Activated CD8-positive, alpha-beta T cell treated with anti-CD3 and anti-CD28 coated beads, Interleukin-2, amount 10 ng/mL, durations not matched to agents 7 days and 5 days (primary cell): ENCODE results near the gene PPP1R13B. TPM values are rescaled to one million over a fixed set of nuclear protein-coding genes. Genes with fewer than 3 reads are reported as not detected.

ENCODE experiments used
- ATAC-seq: fragments of 150-1000 bp; cut with Tn5 transposase; one replicate; pipeline ENCODE4 v1.10.0; 2021; ENCODE audit warnings: moderate library complexity
- CTCF ChIA-PET: fragments of 350-600 bp; sonication (Branson Sonifier 250); formaldehyde crosslinking; loops from one replicate; lab custom pipeline; 2021; ENCODE audit warnings: antibody characterized with exemption; lab: Charles Lee
- POLR2A ChIA-PET: fragments of 350-600 bp; sonication (Branson Sonifier 250); formaldehyde crosslinking; loops from one replicate; lab custom pipeline; 2021; ENCODE audit warnings: antibody characterized with exemption; lab: Charles Lee
- DNase-seq: peaks from one replicate; pipeline ENCODE4 v3.0.0-alpha.2; 2020
- H3K27ac Mint-ChIP-seq: one replicate; pipeline ENCODE4 v1.8.0; 2021; ENCODE audit warnings: mild to moderate bottlenecking, mixed read lengths
- H3K27me3 Mint-ChIP-seq: one replicate; pipeline ENCODE4 v1.8.0; 2021; ENCODE audit warnings: low read depth, mixed read lengths
- H3K36me3 Mint-ChIP-seq: one replicate; pipeline ENCODE4 v1.8.0; 2021; ENCODE audit warnings: low read depth, mixed read lengths
- H3K4me1 Mint-ChIP-seq: one replicate; pipeline ENCODE4 v1.8.0; 2021; ENCODE audit warnings: low read depth, mixed read lengths
- H3K4me3 Mint-ChIP-seq: one replicate; pipeline ENCODE4 v1.8.0; 2021; ENCODE audit warnings: mild to moderate bottlenecking, mixed read lengths
- H3K9me3 Mint-ChIP-seq: one replicate; pipeline ENCODE4 v1.8.0; 2022; ENCODE audit warnings: mixed read lengths; ENCODE audit not compliant: insufficient read depth
- total RNA-seq, 2 experiments: library from RNA; stranded (reverse); gene quantifications; one replicate each; pipeline ENCODE4 v1.2.3, GENCODE V29; 2021

The PPP1R13B gene
- total RNA-seq, 2 experiments from 2014 or later, result 11.9 to 12.6 TPM

- H3K4me1 Mint-ChIP-seq, result peaks cover 4% of the 10 kb centered on the region
- H3K36me3 Mint-ChIP-seq, result no peaks in the 10 kb centered on the region
- H3K4me3 Mint-ChIP-seq, result no peak overlapping the region
- CTCF ChIA-PET, result no interaction called here
- DNase-seq (no peak), ATAC-seq (no peak)
- H3K9me3 Mint-ChIP-seq, result no peaks in the 10 kb centered on the region
- H3K27ac Mint-ChIP-seq, result no peak overlapping the region
- H3K27me3 Mint-ChIP-seq, result peaks cover 2% of the 10 kb centered on the region
- POLR2A ChIA-PET, result no interaction called here
These were observed 19.6 kb upstream of the PPP1R13B start for GRCh38 chr14:103867020-103867419.

- Mint-ChIP-seq H3K4me3 (no peak overlapping the region), H3K27ac (no peak overlapping the region), H3K9me3 (no peaks in the 10 kb centered on the region), H3K27me3 (peaks cover 7% of the 10 kb centered on the region), H3K36me3 (no peaks in the 10 kb centered on the region), H3K4me1 (peaks cover 2% of the 10 kb centered on the region)
- CTCF ChIA-PET, result no interaction called here
- ATAC-seq (no peak), DNase-seq (no peak)
- POLR2A ChIA-PET, result no interaction called here
These were observed 15.9 kb upstream of the PPP1R13B start for GRCh38 chr14:103863245-103863644.

GRCh38 chr14:103862393-103862782 is 15.0 kb upstream of the PPP1R13B start:
- Mint-ChIP-seq H3K27me3 (peaks cover 7% of the 10 kb centered on the region), H3K4me1 (peaks cover 5% of the 10 kb centered on the region), H3K36me3 (no peaks in the 10 kb centered on the region), H3K4me3 (no peak overlapping the region), H3K27ac (no peak overlapping the region), H3K9me3 (no peaks in the 10 kb centered on the region)
- ChIA-PET CTCF (no interaction called here), POLR2A (no interaction called here)
- ATAC-seq, result no peak
- no peak for DNase-seq

DNA sequence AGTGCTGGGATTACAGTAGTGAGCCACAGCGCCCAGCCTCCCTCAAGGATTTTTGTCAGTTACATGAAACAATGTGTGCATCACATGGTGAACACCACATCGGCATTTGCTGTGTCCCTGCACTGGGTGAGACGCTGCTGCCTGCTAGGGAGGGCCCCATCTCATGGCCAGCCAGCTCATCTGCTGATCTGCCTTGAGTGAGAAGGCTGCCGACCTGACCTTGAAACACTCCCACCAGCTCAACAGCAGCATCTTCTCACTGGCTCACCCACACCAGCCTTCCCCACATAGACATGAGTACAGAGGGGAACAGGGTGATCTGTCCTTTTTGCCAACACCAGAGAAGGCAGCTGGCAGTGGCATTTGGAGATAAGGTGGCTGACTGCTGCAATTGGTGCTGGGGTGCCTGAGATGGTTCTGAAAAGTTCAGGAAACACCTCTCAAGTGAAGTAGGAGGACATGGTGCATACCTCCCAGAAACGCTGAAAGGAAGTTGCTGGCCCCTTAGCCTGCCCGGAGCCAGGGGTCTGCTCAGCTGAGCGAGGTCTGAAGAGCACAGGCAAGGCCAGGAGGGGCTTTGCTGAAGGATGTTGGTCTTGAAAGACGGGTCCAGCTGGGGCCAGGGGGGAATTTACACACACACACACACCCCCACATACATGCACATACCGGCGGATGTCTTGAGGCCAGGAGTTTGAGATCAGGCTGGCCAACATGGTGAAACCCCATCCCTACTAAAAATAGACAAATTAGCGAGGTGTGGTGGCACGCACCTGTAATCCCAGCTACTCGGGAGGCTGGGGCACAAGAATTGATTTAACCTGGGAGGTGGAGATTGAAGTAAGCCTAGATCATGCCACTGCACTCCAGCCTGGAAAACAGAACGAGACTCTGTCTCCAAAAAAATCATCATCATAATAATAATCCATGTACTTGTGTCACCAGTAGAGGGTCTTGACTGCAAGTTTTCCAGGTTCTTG is 14.3 kb upstream of the PPP1R13B start:
- Mint-ChIP-seq H3K4me1 (peaks cover 5% of the 10 kb centered on the region), H3K27me3 (peaks cover 7% of the 10 kb centered on the region), H3K36me3 (no peaks in the 10 kb centered on the region), H3K9me3 (no peaks in the 10 kb centered on the region), H3K4me3 (no peak overlapping the region), H3K27ac (no peak overlapping the region)
- ChIA-PET CTCF (interaction anchor here (1.1 kb wide), 1 partner anchor 52 kb away, joined by 3 read pairs; no protein-coding TSS in a partner anchor), POLR2A (no interaction called here)
- DNase-seq (no peak), ATAC-seq (no peak)

GRCh38 chr14:103859416-103860202 is 12.2 kb upstream of the PPP1R13B start:
- no peaks in the 10 kb centered on the region for H3K36me3 Mint-ChIP-seq
- H3K9me3 Mint-ChIP-seq, result no peaks in the 10 kb centered on the region
- ChIA-PET POLR2A (no interaction called here), CTCF (no interaction called here)
- ATAC-seq (no peak), DNase-seq (no peak)
- H3K27me3 Mint-ChIP-seq, result peaks cover 7% of the 10 kb centered on the region
- H3K4me3 Mint-ChIP-seq, result no peak overlapping the region
- H3K4me1 Mint-ChIP-seq, result peaks cover 10% of the 10 kb centered on the region
- no peak overlapping the region for H3K27ac Mint-ChIP-seq

DNA sequence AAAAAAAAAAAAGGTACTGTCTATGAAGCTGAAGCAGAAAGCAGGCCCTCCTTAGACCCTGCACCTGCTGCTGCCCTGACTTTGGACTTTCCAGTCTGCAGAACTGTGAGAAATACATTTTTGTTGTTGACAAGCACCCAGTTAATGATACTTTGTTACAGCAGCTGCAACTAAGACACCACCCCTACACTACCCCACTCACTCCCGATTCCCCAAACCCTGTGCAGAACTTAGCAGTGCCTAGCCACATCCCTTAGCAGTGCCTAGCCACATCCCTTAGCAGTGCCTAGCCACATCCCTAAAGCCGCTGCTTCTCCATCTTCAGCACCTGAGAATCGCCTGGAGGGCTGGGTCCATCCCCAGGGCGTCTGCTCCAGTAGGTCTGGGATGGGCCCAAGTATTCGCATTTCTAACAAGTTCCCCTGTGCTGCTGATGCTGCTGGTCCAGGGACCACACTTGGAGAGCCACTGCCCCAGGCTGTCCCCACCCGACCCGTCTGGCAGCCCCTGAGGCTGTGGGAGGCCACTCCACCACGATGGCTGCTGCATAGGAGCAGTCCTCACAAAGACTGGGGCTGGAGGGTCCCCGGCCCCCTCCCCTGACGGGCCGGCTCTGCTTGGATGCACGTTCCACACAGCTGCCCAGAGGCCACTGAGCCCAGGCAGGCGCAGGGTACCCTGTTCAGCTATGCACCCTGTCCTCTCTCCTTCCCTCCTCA is 10.8 kb upstream of the PPP1R13B start:
- no peaks in the 10 kb centered on the region for H3K36me3 Mint-ChIP-seq
- H3K9me3 Mint-ChIP-seq, result no peaks in the 10 kb centered on the region
- peaks cover 7% of the 10 kb centered on the region for H3K27me3 Mint-ChIP-seq
- no peak overlapping the region for H3K27ac Mint-ChIP-seq
- ChIA-PET POLR2A (no interaction called here), CTCF (no interaction called here)
- H3K4me1 Mint-ChIP-seq, result peaks cover 12% of the 10 kb centered on the region
- DNase-seq (no peak), ATAC-seq (no peak)
- no peak overlapping the region for H3K4me3 Mint-ChIP-seq

DNA sequence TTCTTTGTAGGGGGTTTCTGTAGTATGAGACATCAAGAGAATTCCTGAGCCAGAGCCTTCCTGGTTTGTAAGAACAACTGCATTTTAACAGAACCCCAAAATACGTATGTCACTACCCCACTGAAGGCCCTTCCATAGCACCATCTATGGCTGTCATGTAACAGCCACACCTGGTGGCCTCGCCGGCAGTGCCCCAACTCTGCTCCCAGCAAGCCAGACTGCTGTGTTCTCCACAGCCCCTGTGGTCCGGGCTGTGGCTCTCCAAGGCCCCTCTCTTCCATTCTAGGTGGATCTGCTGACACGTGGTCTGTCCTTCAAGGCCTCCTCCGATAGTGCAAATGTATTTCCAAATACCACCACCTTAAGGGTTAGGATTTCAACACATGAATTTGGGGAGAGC is 9.9 kb upstream of the PPP1R13B start:
- Mint-ChIP-seq H3K4me3 (no peak overlapping the region), H3K4me1 (peaks cover 12% of the 10 kb centered on the region), H3K9me3 (no peaks in the 10 kb centered on the region), H3K36me3 (no peaks in the 10 kb centered on the region), H3K27ac (no peak overlapping the region), H3K27me3 (peaks cover 9% of the 10 kb centered on the region)
- POLR2A ChIA-PET, result no interaction called here
- CTCF ChIA-PET, result no interaction called here
- ATAC-seq (no peak), DNase-seq (no peak)

GRCh38 chr14:103856607-103857006 is 9.2 kb upstream of the PPP1R13B start:
- CTCF ChIA-PET, result interaction anchor here (0.9 kb wide), 1 partner anchor 44 kb away, joined by 3 read pairs; no protein-coding TSS in a partner anchor
- DNase-seq (no peak), ATAC-seq (no peak)
- POLR2A ChIA-PET, result no interaction called here
- H3K9me3 Mint-ChIP-seq, result no peaks in the 10 kb centered on the region
- H3K27ac Mint-ChIP-seq, result no peak overlapping the region
- H3K27me3 Mint-ChIP-seq, result peaks cover 7% of the 10 kb centered on the region
- no peak overlapping the region for H3K4me3 Mint-ChIP-seq
- no peaks in the 10 kb centered on the region for H3K36me3 Mint-ChIP-seq
- peaks cover 12% of the 10 kb centered on the region for H3K4me1 Mint-ChIP-seq

GRCh38 chr14:103856105-103856504 is 8.7 kb upstream of the PPP1R13B start:
- CTCF ChIA-PET, result interaction anchor here (0.7 to 0.9 kb wide), 2 partner anchors 45 to 47 kb away, joined by 3 read pairs; no protein-coding TSS in a partner anchor
- Mint-ChIP-seq H3K4me1 (peaks cover 12% of the 10 kb centered on the region), H3K27ac (no peak overlapping the region), H3K4me3 (no peak overlapping the region), H3K36me3 (no peaks in the 10 kb centered on the region), H3K27me3 (peaks cover 2% of the 10 kb centered on the region), H3K9me3 (no peaks in the 10 kb centered on the region)
- ATAC-seq (no peak), DNase-seq (no peak)
- POLR2A ChIA-PET, result no interaction called here

GRCh38 chr14:103855734-103856095 is 8.3 kb upstream of the PPP1R13B start:
- ATAC-seq, result no peak
- peaks cover 12% of the 10 kb centered on the region for H3K4me1 Mint-ChIP-seq
- H3K27me3 Mint-ChIP-seq, result peaks cover 2% of the 10 kb centered on the region
- no peak overlapping the region for H3K4me3 Mint-ChIP-seq
- CTCF ChIA-PET, result interaction anchor here (0.7 to 0.9 kb wide), 2 partner anchors 45 to 47 kb away, joined by 3 read pairs; no protein-coding TSS in a partner anchor
- H3K9me3 Mint-ChIP-seq, result no peaks in the 10 kb centered on the region
- POLR2A ChIA-PET, result interaction anchor here (1.1 kb wide), 1 partner anchor 54 kb away, joined by 3 read pairs; no protein-coding TSS in a partner anchor
- no peaks in the 10 kb centered on the region for H3K36me3 Mint-ChIP-seq
- no peak for DNase-seq
- no peak overlapping the region for H3K27ac Mint-ChIP-seq
